ENCODE results near the gene POGK. TPM values are rescaled to one million over a fixed set of nuclear protein-coding genes. Genes with fewer than 3 reads are reported as not detected.
"Not testable (repeated sequence)": the region's sequence is repeated elsewhere in the genome, so short reads cannot be mapped to it uniquely, and the experiment has no call there.

POGK gene
- 38.3 and 39.9 TPM in 2 replicates for total RNA-seq

GRCh38 chr1:166838766-166839599 lies at the start of gene POGK:
Gene POGK (plus strand): TSS chr1:166839475. CDS start chr1:166840957, 1,482 bp downstream.
- intact Hi-C loops (cut with micrococcal nuclease), result loop anchor here (1.0 to 2.0 kb wide), 5 partner anchors 37 to 1340 kb away; partner anchors contain the start of genes POU2F1, TADA1 and TIPRL

GRCh38 chr1:166796620-166797236 lies 42.5 kb upstream of the POGK start:
- intact Hi-C loops (cut with micrococcal nuclease), result no loop called here

GRCh38 chr1:166808952-166809351 lies 30.3 kb upstream of the POGK start:
- intact Hi-C loops (cut with micrococcal nuclease), result no loop called here

- intact Hi-C loops (cut with micrococcal nuclease), result no loop called here
Observed at GRCh38 chr1:166811691-166812090, 27.6 kb upstream of the POGK start.

- intact Hi-C loops (cut with micrococcal nuclease), result no loop called here
Observed at GRCh38 chr1:166813508-166814223, 25.6 kb upstream of the POGK start.

GRCh38 chr1:166814611-166815010 lies 24.7 kb upstream of the POGK start:
- intact Hi-C loops (cut with micrococcal nuclease), result no loop called here

- intact Hi-C loops (cut with micrococcal nuclease), result no loop called here
Observed at GRCh38 chr1:166819974-166820373, 19.3 kb upstream of the POGK start.

GRCh38 chr1:166822385-166822784 lies 16.9 kb upstream of the POGK start:
- intact Hi-C loops (cut with micrococcal nuclease), result no loop called here

- intact Hi-C loops (cut with micrococcal nuclease), result no loop called here
Observed at GRCh38 chr1:166827426-166827825, 11.8 kb upstream of the POGK start.

- intact Hi-C loops (cut with micrococcal nuclease), result not testable (repeated sequence)
Observed at GRCh38 chr1:166829762-166830161, 9.5 kb upstream of the POGK start.

GRCh38 chr1:166836733-166837132 lies 2.5 kb upstream of the POGK start:
- intact Hi-C loops (cut with micrococcal nuclease), result no loop called here

GRCh38 chr1:166839600-166840308 lies 479 bp downstream of the POGK start:
- intact Hi-C loops (cut with micrococcal nuclease), result loop anchor here (1.0 to 2.0 kb wide), 4 partner anchors 37 to 1339 kb away; partner anchors contain the start of genes POU2F1, TADA1 and TIPRL

GRCh38 chr1:166840309-166841274 lies 1.3 kb downstream of the POGK start:
- intact Hi-C loops (cut with micrococcal nuclease), result no loop called here

- intact Hi-C loops (cut with micrococcal nuclease), result no loop called here
Observed at GRCh38 chr1:166843322-166843721, 4.0 kb downstream of the POGK start.

GRCh38 chr1:166843769-166844596 lies 4.7 kb downstream of the POGK start:
- intact Hi-C loops (cut with micrococcal nuclease), result no loop called here

- intact Hi-C loops (cut with micrococcal nuclease), result no loop called here
Observed at GRCh38 chr1:166844791-166845190, 5.5 kb downstream of the POGK start.

- intact Hi-C loops (cut with micrococcal nuclease), result no loop called here
Observed at GRCh38 chr1:166848193-166848592, 8.9 kb downstream of the POGK start.

GRCh38 chr1:166849135-166849534 lies 9.9 kb downstream of the POGK start:
- intact Hi-C loops (cut with micrococcal nuclease), result no loop called here

- intact Hi-C loops (cut with micrococcal nuclease), result no loop called here
Observed at GRCh38 chr1:166852918-166853317, 13.6 kb downstream of the POGK start.
